ENCODE results near the gene MS4A8. TPM values are rescaled to one million over a fixed set of nuclear protein-coding genes. Genes with fewer than 3 reads are reported as not detected.

The MS4A8 gene
- total RNA-seq, 1 donor from 2014 or later: not detected

DNA sequence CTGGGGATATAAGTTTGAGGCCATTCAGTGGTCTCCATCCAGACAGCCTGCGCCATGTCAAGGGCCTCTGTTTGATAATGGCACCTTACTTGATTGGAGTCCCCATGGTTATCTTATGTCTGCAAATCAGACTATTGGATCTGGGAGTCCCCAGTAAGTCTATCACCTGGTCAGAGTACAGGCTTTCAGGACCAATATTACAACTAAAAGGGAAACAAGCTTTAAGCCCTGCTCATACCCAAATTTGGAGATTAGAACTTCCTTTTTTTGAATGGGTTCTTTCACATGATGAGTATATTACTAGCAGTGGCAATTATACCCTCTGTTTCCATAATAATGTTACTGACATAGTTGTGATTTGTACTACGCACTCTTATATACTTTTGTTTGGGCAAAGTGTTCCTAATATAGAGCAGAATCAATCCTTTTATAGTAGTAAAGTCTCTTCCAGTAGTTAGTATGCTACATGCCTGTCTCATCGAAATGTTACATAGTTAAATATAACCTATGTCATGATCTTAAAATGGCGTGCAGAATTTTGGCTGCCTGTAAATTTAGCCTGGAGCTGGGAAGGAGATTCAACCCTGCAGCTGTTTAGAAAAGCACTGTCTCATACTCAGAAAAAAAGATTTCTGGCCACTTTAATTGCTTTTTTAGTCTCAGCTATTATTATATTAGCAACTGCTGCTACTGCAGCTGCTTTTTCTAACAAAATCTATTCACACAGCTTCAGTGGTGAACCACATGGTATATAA lies 62.2 kb downstream of the MS4A8 start:
- H3K27ac Mint-ChIP-seq (ENCODE audit: unreplicated experiment): no peak overlapping the region
- H3K79me2 ChIP-seq (ENCODE audit: insufficient read depth, low read length): no peaks in the 10 kb centered on the region
- H3K9ac ChIP-seq (ENCODE audit: low read length): no peak overlapping the region
- H3K27ac ChIP-seq (ENCODE audit: low read depth, low read length): no peak overlapping the region
- no peak overlapping the region for H3K4me3 ChIP-seq (ENCODE audit: insufficient read depth, low read depth, low read length)
- peaks cover 2% of the 10 kb centered on the region for H3K4me1 Mint-ChIP-seq (ENCODE audit: low read depth, unreplicated experiment)
- no peak overlapping the region for H3K4me2 ChIP-seq (ENCODE audit: low read length)
- no peaks in the 10 kb centered on the region for H3K27me3 Mint-ChIP-seq (ENCODE audit: low read depth, unreplicated experiment)
- no peaks in the 10 kb centered on the region for H3K36me3 Mint-ChIP-seq (ENCODE audit: low read depth, unreplicated experiment)
- no peaks in the 10 kb centered on the region for H4K20me1 ChIP-seq (ENCODE audit: insufficient read depth, low read length)
- no peak overlapping the region for H2AFZ ChIP-seq (ENCODE audit: low read depth, low read length)
- peaks cover 3% of the 10 kb centered on the region for H3K9me3 Mint-ChIP-seq (ENCODE audit: unreplicated experiment)
- H3K4me3 Mint-ChIP-seq (ENCODE audit: unreplicated experiment): no peak overlapping the region
- H3K27me3 ChIP-seq (ENCODE audit: insufficient read depth, low read length): peaks cover 2% of the 10 kb centered on the region
- FAIRE-seq (no peak), DNase-seq (ENCODE audit: low read depth) (no peak)
- no peaks in the 10 kb centered on the region for H3K9me3 ChIP-seq (ENCODE audit: insufficient read depth, low read depth, low read length)
- no peaks in the 10 kb centered on the region for H3K4me1 ChIP-seq (ENCODE audit: insufficient read depth, low read length)
- TF ChIP-seq, protein P1, sequence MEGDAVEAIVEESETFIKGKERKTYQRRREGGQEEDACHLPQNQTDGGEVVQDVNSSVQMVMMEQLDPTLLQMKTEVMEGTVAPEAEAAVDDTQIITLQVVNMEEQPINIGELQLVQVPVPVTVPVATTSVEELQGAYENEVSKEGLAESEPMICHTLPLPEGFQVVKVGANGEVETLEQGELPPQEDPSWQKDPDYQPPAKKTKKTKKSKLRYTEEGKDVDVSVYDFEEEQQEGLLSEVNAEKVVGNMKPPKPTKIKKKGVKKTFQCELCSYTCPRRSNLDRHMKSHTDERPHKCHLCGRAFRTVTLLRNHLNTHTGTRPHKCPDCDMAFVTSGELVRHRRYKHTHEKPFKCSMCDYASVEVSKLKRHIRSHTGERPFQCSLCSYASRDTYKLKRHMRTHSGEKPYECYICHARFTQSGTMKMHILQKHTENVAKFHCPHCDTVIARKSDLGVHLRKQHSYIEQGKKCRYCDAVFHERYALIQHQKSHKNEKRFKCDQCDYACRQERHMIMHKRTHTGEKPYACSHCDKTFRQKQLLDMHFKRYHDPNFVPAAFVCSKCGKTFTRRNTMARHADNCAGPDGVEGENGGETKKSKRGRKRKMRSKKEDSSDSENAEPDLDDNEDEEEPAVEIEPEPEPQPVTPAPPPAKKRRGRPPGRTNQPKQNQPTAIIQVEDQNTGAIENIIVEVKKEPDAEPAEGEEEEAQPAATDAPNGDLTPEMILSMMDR (IDR thresholded peaks at IDR 0.05; ENCODE audit: insufficient read depth, low read depth, low read length): no peak
- TF ChIP-seq EZH2 (IDR thresholded peaks at IDR 0.05; ENCODE audit: insufficient read depth, low read length): no peak
- H3K36me3 ChIP-seq (ENCODE audit: insufficient read depth, low read length): no peaks in the 10 kb centered on the region

DNA sequence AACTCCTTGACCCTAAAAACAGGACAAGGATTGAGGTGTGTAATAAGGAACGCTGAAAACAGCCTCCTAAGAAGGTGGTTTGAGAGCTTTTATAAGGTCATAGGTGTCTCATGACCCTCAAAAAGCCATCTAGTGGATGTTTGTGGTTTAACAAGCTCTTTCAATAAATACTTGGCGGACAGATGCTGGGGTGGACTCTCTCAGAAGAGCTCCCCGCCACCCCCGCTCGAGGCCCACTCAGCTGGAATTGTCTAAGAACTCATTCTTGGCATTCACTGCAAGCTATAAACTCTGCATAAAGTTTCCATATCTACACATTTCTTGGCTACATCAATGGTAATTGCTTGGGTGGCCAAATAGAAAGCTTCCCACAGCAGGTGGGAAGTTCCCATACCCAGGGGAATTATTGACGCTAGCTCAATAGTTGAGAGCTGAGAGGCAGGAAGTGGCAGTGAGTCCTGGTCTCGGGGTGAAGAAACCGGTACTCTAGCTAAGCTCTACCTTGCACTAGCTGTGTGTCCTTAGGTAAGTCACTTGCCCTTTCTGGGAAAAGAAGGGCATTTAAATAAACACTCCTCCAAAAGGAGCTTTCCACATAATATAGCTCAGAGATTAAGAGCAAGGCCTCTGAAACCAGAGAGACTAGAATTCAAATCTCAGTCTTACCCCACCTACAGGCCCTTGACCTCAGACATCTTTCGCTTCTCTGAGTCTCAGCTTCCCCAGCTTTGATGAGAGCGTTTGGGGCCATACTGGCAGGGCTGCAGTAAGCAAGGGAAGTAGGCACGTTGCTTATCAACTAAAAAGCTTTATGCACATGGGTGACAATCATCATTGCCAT lies 63.7 kb downstream of the MS4A8 start:
- Histone ChIP-seq H3K36me3 (ENCODE audit: insufficient read depth, low read length) (no peaks in the 10 kb centered on the region), H3K4me2 (ENCODE audit: low read length) (no peak overlapping the region), H3K27me3 (ENCODE audit: insufficient read depth, low read length) (peaks cover 2% of the 10 kb centered on the region), H4K20me1 (ENCODE audit: insufficient read depth, low read length) (no peaks in the 10 kb centered on the region), H3K4me3 (ENCODE audit: insufficient read depth, low read depth, low read length) (no peak overlapping the region), H3K4me1 (ENCODE audit: insufficient read depth, low read length) (no peaks in the 10 kb centered on the region), H3K9me3 (ENCODE audit: insufficient read depth, low read depth, low read length) (no peaks in the 10 kb centered on the region), H2AFZ (ENCODE audit: low read depth, low read length) (no peak overlapping the region), H3K79me2 (ENCODE audit: insufficient read depth, low read length) (no peaks in the 10 kb centered on the region), H3K9ac (ENCODE audit: low read length) (no peak overlapping the region), H3K27ac (ENCODE audit: low read depth, low read length) (no peak overlapping the region)
- FAIRE-seq: no peak
- no peak overlapping the region for H3K4me3 Mint-ChIP-seq (ENCODE audit: unreplicated experiment)
- peaks cover 6% of the 10 kb centered on the region for H3K9me3 Mint-ChIP-seq (ENCODE audit: unreplicated experiment)
- no peaks in the 10 kb centered on the region for H3K36me3 Mint-ChIP-seq (ENCODE audit: low read depth, unreplicated experiment)
- H3K27ac Mint-ChIP-seq (ENCODE audit: unreplicated experiment): no peak overlapping the region
- H3K4me1 Mint-ChIP-seq (ENCODE audit: low read depth, unreplicated experiment): peaks cover 2% of the 10 kb centered on the region
- H3K27me3 Mint-ChIP-seq (ENCODE audit: low read depth, unreplicated experiment): peaks cover 5% of the 10 kb centered on the region
- DNase-seq (ENCODE audit: low read depth): no peak
- no peak for TF ChIP-seq EZH2 (IDR thresholded peaks at IDR 0.05; ENCODE audit: insufficient read depth, low read length)
- TF ChIP-seq, protein P1 (IDR thresholded peaks at IDR 0.05; ENCODE audit: insufficient read depth, low read depth, low read length): no peak

All from astrocyte (in vitro differentiated cells and primary cell).